Measurements from ENCODE around the gene HOXD3.

The HOXD3 gene

GRCh38 chr2:176115883-176116813 is 41.0 kb upstream of the HOXD3 start, which contains the start of gene HOXD10:
Gene HOXD10 (plus strand): TSS chr2:176116778. CDS start chr2:176116834, 56 bp downstream.
- DNase-seq: peak; percentile 85
- Histone ChIP-seq H3K27me3 (peaks cover 13% of the 10 kb centered on the region), H3K4me1 (0 out of 2 replicates have a peak, but pooled peaks cover 3% of the 10 kb centered on the region), H3K4me3 (ENCODE audit: low read depth, low read length) (peak within 1 kb of the TSS; percentile 59), H3K9me3 (no peaks in the 10 kb centered on the region), H3K36me3 (no peaks in the 10 kb centered on the region; the same call in 1 of the 2 replicates)
- TF ChIP-seq CTCF (IDR thresholded peaks at IDR 0.05; ENCODE audit: low read depth, low read length): peak; percentile 45

- TF ChIP-seq CTCF (IDR thresholded peaks at IDR 0.05; ENCODE audit: low read depth, low read length): no peak
- Histone ChIP-seq H3K9me3 (no peaks in the 10 kb centered on the region), H3K36me3 (no peaks in the 10 kb centered on the region; the same call in 1 of the 2 replicates), H3K4me3 (ENCODE audit: low read depth, low read length) (peak overlapping the region; percentile 56), H3K27me3 (peaks cover 8% of the 10 kb centered on the region), H3K4me1 (0 out of 2 replicates have a peak, but pooled peaks cover 3% of the 10 kb centered on the region)
- DNase-seq: no peak
These were observed 39.8 kb upstream of the HOXD3 start for GRCh38 chr2:176117162-176117822.

- Histone ChIP-seq H3K4me1 (0 out of 2 replicates have a peak, but pooled peaks cover 3% of the 10 kb centered on the region), H3K4me3 (ENCODE audit: low read depth, low read length) (peak overlapping the region; percentile 56), H3K9me3 (no peaks in the 10 kb centered on the region), H3K27me3 (peaks cover 5% of the 10 kb centered on the region; the same call in 1 of the 2 replicates), H3K36me3 (no peaks in the 10 kb centered on the region; the same call in 1 of the 2 replicates)
- TF ChIP-seq CTCF (IDR thresholded peaks at IDR 0.05; ENCODE audit: low read depth, low read length): no peak
- no peak for DNase-seq
These were observed 39.2 kb upstream of the HOXD3 start for GRCh38 chr2:176117823-176118371.

- Histone ChIP-seq H3K27me3 (peaks cover 5% of the 10 kb centered on the region; the same call in 1 of the 2 replicates), H3K9me3 (no peaks in the 10 kb centered on the region), H3K4me1 (0 out of 2 replicates have a peak, but pooled peaks cover 3% of the 10 kb centered on the region), H3K36me3 (no peaks in the 10 kb centered on the region; the same call in 1 of the 2 replicates), H3K4me3 (ENCODE audit: low read depth, low read length) (peak overlapping the region; percentile 47)
- peak; percentile 60 for DNase-seq
- peak; percentile 67 for TF ChIP-seq CTCF (IDR thresholded peaks at IDR 0.05; ENCODE audit: low read depth, low read length)
These were observed 38.3 kb upstream of the HOXD3 start for GRCh38 chr2:176118601-176119339.

- no peak for TF ChIP-seq CTCF (IDR thresholded peaks at IDR 0.05; ENCODE audit: low read depth, low read length)
- no peak for DNase-seq
- peaks cover 5% of the 10 kb centered on the region; the same call in 1 of the 2 replicates for H3K27me3 ChIP-seq
These were observed 36.5 kb upstream of the HOXD3 start for GRCh38 chr2:176120364-176121189.

More at GRCh38 chr2:176120364-176121189, 36.5 kb upstream of the HOXD3 start:
- no peaks in the 10 kb centered on the region; the same call in 1 of the 2 replicates for H3K36me3 ChIP-seq
- no peak overlapping the region for H3K4me3 ChIP-seq (ENCODE audit: low read depth, low read length)
- no peaks in the 10 kb centered on the region for H3K9me3 ChIP-seq
- H3K4me1 ChIP-seq: 0 out of 2 replicates have a peak, but pooled peaks cover 3% of the 10 kb centered on the region
